Measurements from ENCODE around the gene CERCAM. TPM values are rescaled to one million over a fixed set of nuclear protein-coding genes. Genes with fewer than 3 reads are reported as not detected.

The CERCAM gene
- total and polyA plus RNA-seq, 4 donors: 1.1 to 2.9 (median 1.8) TPM

GRCh38 chr9:128393970-128394369 is 26.7 kb upstream of the CERCAM start:
- H3K27me3 ChIP-seq (ENCODE audit: control insufficient read depth in 4 of 4, insufficient read depth in 4 of 4, low read length in 3 of 4): no peaks in the 10 kb centered on the region
- H3K4me1 ChIP-seq (ENCODE audit: control insufficient read depth in 4 of 4, insufficient read depth in 4 of 4, low read length in 3 of 4): no peaks in the 10 kb centered on the region
- H3K4me3 ChIP-seq (ENCODE audit: low read depth in 1 of 3, low read length in 3 of 3): no peak overlapping the region
- H3K9me3 ChIP-seq (ENCODE audit: control insufficient read depth in 4 of 4, low read length in 3 of 4): no peaks in the 10 kb centered on the region
- TF ChIP-seq, protein P1, sequence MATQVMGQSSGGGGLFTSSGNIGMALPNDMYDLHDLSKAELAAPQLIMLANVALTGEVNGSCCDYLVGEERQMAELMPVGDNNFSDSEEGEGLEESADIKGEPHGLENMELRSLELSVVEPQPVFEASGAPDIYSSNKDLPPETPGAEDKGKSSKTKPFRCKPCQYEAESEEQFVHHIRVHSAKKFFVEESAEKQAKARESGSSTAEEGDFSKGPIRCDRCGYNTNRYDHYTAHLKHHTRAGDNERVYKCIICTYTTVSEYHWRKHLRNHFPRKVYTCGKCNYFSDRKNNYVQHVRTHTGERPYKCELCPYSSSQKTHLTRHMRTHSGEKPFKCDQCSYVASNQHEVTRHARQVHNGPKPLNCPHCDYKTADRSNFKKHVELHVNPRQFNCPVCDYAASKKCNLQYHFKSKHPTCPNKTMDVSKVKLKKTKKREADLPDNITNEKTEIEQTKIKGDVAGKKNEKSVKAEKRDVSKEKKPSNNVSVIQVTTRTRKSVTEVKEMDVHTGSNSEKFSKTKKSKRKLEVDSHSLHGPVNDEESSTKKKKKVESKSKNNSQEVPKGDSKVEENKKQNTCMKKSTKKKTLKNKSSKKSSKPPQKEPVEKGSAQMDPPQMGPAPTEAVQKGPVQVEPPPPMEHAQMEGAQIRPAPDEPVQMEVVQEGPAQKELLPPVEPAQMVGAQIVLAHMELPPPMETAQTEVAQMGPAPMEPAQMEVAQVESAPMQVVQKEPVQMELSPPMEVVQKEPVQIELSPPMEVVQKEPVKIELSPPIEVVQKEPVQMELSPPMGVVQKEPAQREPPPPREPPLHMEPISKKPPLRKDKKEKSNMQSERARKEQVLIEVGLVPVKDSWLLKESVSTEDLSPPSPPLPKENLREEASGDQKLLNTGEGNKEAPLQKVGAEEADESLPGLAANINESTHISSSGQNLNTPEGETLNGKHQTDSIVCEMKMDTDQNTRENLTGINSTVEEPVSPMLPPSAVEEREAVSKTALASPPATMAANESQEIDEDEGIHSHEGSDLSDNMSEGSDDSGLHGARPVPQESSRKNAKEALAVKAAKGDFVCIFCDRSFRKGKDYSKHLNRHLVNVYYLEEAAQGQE (IDR thresholded peaks at IDR 0.05): no peak
- TF ChIP-seq NR2F2 (IDR thresholded peaks at IDR 0.05): no peak
- no peak for TF ChIP-seq FOXA1 (IDR thresholded peaks at IDR 0.05)
- no peak for TF ChIP-seq GABPA (IDR thresholded peaks at IDR 0.05 in 1 of 2, conservative IDR thresholded peaks at IDR 0.05 in 1 of 2)
- TF ChIP-seq, protein P2, sequence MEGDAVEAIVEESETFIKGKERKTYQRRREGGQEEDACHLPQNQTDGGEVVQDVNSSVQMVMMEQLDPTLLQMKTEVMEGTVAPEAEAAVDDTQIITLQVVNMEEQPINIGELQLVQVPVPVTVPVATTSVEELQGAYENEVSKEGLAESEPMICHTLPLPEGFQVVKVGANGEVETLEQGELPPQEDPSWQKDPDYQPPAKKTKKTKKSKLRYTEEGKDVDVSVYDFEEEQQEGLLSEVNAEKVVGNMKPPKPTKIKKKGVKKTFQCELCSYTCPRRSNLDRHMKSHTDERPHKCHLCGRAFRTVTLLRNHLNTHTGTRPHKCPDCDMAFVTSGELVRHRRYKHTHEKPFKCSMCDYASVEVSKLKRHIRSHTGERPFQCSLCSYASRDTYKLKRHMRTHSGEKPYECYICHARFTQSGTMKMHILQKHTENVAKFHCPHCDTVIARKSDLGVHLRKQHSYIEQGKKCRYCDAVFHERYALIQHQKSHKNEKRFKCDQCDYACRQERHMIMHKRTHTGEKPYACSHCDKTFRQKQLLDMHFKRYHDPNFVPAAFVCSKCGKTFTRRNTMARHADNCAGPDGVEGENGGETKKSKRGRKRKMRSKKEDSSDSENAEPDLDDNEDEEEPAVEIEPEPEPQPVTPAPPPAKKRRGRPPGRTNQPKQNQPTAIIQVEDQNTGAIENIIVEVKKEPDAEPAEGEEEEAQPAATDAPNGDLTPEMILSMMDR (IDR thresholded peaks at IDR 0.05; ENCODE audit: low read depth, low read length, missing input control): no peak
- TF ChIP-seq RAD21 (IDR thresholded peaks at IDR 0.05): no peak
- no peak for TF ChIP-seq JUND (IDR thresholded peaks at IDR 0.05)
- H3K36me3 ChIP-seq (ENCODE audit: control insufficient read depth in 4 of 4, insufficient read depth in 3 of 4, low read depth in 1 of 4, low read length in 3 of 4): peaks cover 3 to 13% (median 9%) of the 10 kb centered on the region in 4 donors
- 28% methylated on average over 7 of the region's 7 CpGs for WGBS
- no peak for DNase-seq (ENCODE audit: low spot score)
- no peak overlapping the region for H3K9ac ChIP-seq (ENCODE audit: low read depth in 1 of 2, low read length in 2 of 2)
- no peak overlapping the region for H3K27ac ChIP-seq (ENCODE audit: low read depth in 1 of 2, low read length in 2 of 2)

DNA sequence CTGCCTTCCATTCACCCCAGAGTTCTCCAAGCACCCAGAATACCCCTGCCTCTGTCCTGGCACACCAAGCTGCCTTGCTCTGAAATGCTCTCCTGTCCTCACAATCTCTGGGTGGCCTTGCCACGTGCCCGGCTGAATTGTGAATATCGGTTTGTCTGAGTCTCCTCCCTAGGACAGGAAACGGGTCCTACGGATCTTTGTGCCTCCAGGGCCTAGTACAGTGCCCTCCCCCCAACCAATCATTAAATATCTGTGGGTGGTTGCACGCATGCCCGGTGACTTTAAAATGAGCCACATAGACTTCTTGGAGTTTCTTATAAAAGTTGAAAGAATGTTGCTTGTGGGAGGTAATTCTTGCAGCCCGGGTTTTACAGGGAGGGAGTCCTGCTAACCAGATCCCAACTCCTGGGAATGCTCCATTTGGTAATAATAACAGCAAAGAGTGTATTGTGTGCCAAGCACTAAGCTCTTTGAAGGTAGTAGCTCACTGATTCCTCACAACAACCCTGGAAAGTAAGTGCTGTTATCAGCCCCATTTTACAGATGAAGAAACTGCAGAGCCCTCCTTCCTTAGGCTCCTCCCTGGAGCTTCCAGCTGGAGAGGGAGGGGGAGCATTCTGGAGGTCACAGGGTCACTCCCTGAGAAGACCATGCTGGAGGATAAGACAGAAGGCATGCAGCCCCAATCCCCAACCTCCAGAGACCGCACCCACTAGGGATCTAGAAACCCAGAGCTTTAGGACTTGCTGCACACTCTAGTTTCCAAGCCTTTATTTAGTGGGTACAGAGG is 26.1 kb upstream of the CERCAM start:
- TF ChIP-seq FOXA2 (IDR thresholded peaks at IDR 0.05) (no peak), ZBTB33 (IDR thresholded peaks at IDR 0.05) (no peak), RAD21 (IDR thresholded peaks at IDR 0.05) (no peak), HNF4G (IDR thresholded peaks at IDR 0.05) (no peak), HNF4A (conservative IDR thresholded peaks at IDR 0.05) (no peak), YY1 (IDR thresholded peaks at IDR 0.05) (no peak), TAF1 (conservative IDR thresholded peaks at IDR 0.05) (no peak), FOXA1 (IDR thresholded peaks at IDR 0.05) (no peak), SP1 (IDR thresholded peaks at IDR 0.05) (no peak), NR2F2 (IDR thresholded peaks at IDR 0.05) (no peak), RXRA (IDR thresholded peaks at IDR 0.05) (no peak), GABPA (IDR thresholded peaks at IDR 0.05 in 1 of 2, conservative IDR thresholded peaks at IDR 0.05 in 1 of 2) (no peak), EGR1 (IDR thresholded peaks at IDR 0.05; ENCODE audit: low read depth in 2 of 2) (no peak), JUND (IDR thresholded peaks at IDR 0.05) (no peak)
- TF ChIP-seq, protein P1 (IDR thresholded peaks at IDR 0.05): no peak
- TF ChIP-seq, protein P3, sequence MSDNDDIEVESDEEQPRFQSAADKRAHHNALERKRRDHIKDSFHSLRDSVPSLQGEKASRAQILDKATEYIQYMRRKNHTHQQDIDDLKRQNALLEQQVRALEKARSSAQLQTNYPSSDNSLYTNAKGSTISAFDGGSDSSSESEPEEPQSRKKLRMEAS (IDR thresholded peaks at IDR 0.05): no peak
- TF ChIP-seq, protein P2 (IDR thresholded peaks at IDR 0.05; ENCODE audit: low read depth, low read length, missing input control): no peak
- Histone ChIP-seq H3K4me1 (ENCODE audit: control insufficient read depth in 4 of 4, insufficient read depth in 4 of 4, low read length in 3 of 4) (no peaks in the 10 kb centered on the region), H3K27me3 (ENCODE audit: control insufficient read depth in 4 of 4, insufficient read depth in 4 of 4, low read length in 3 of 4) (no peaks in the 10 kb centered on the region), H3K4me3 (ENCODE audit: low read depth in 1 of 3, low read length in 3 of 3) (no peak overlapping the region), H3K9ac (ENCODE audit: low read depth in 1 of 2, low read length in 2 of 2) (no peak overlapping the region), H3K9me3 (ENCODE audit: control insufficient read depth in 4 of 4, low read length in 3 of 4) (no peaks in the 10 kb centered on the region), H3K27ac (ENCODE audit: low read depth in 1 of 2, low read length in 2 of 2) (no peak overlapping the region), H3K36me3 (ENCODE audit: control insufficient read depth in 4 of 4, insufficient read depth in 3 of 4, low read depth in 1 of 4, low read length in 3 of 4) (peaks cover 0 to 7% (median 6%) of the 10 kb centered on the region in 4 donors)
- DNase-seq (ENCODE audit: low spot score): no peak
- 33% methylated on average over 9 of the region's 9 CpGs for WGBS

Measured in liver (tissue), 9 donors.